ENCODE data around the gene DUOX1. TPM values are rescaled to one million over a fixed set of nuclear protein-coding genes. Genes with fewer than 3 reads are reported as not detected.
A peak's percentile ranks its signal among the peaks of the same experiment; 100 is the strongest.

DUOX1 gene
- total and polyA plus RNA-seq, 2 donors (not counting 1 experiment from before 2014, with no cell fraction given), result 0.27 TPM; not detected in 1

- Histone ChIP-seq H3K9me3 (ENCODE audit: control extremely low read depth in 1 of 3, control insufficient read depth in 2 of 3, insufficient read depth in 1 of 3, low read length in 2 of 3) (peaks cover 0 to 3% (median 0%) of the 10 kb centered on the region in 3 donors), H3K27ac (ENCODE audit: low read length in 2 of 2) (no peak overlapping the region), H4K20me1 (ENCODE audit: control insufficient read depth, insufficient read depth, low read length, poor library complexity, severe bottlenecking) (no peaks in the 10 kb centered on the region), H2AFZ (ENCODE audit: insufficient read depth, low read depth, low read length, poor library complexity, severe bottlenecking) (peak overlapping the region; percentile 77), H3K4me1 (ENCODE audit: control insufficient read depth in 2 of 2, insufficient read depth in 2 of 2, low read length in 2 of 2) (peaks cover 0 to 15% of the 10 kb centered on the region in 2 donors), H3K36me3 (replicated peaks in 1 of 2; ENCODE audit: control extremely low read depth in 1 of 2, control insufficient read depth in 1 of 2, extremely low read depth in 1 of 2, insufficient read depth in 2 of 2, low read length in 1 of 2) (no peaks in the 10 kb centered on the region), H3K79me2 (ENCODE audit: control insufficient read depth, insufficient read depth, low read length) (no peaks in the 10 kb centered on the region), H3K4me2 (replicated peaks; ENCODE audit: low read depth, low read length, poor library complexity, severe bottlenecking) (peak overlapping the region; percentile 99), H3K9ac (ENCODE audit: low read length) (no peak overlapping the region), H3K27me3 (replicated peaks in 1 of 4; ENCODE audit: control extremely low read depth in 1 of 4, control insufficient read depth in 3 of 4, insufficient read depth in 4 of 4, low read length in 3 of 4) (no peaks in the 10 kb centered on the region), H3K4me3 (ENCODE audit: control extremely low read depth in 1 of 5, extremely low read depth in 1 of 5, insufficient read depth in 1 of 5, low read depth in 2 of 5, low read length in 4 of 5) (no peak overlapping the region)
- DNase-seq, result no peak
- 92% methylated on average over 2 of the region's 8 CpGs for WGBS (ENCODE audit: insufficient coverage)
- no peaks in the 10 kb centered on the region for H3K9me3 Mint-ChIP-seq (ENCODE audit: insufficient read depth)
- intact Hi-C loops (cut with micrococcal nuclease), result loop anchor here (5.0 kb wide), 1 partner anchor 164 kb away; the partner anchor contains the start of gene SORD
- POLR2A ChIA-PET, result interaction anchor here (4.1 kb wide), 1 partner anchor 13 kb away, joined by 48 read pairs; no protein-coding TSS in a partner anchor
- CTCF ChIA-PET, result interaction anchor here (0.8 to 1.4 kb wide), 7 partner anchors 10 to 64 kb away, joined by 3 to 5 read pairs (median 3); no protein-coding TSS in a partner anchor
- TF ChIP-seq, protein P1, sequence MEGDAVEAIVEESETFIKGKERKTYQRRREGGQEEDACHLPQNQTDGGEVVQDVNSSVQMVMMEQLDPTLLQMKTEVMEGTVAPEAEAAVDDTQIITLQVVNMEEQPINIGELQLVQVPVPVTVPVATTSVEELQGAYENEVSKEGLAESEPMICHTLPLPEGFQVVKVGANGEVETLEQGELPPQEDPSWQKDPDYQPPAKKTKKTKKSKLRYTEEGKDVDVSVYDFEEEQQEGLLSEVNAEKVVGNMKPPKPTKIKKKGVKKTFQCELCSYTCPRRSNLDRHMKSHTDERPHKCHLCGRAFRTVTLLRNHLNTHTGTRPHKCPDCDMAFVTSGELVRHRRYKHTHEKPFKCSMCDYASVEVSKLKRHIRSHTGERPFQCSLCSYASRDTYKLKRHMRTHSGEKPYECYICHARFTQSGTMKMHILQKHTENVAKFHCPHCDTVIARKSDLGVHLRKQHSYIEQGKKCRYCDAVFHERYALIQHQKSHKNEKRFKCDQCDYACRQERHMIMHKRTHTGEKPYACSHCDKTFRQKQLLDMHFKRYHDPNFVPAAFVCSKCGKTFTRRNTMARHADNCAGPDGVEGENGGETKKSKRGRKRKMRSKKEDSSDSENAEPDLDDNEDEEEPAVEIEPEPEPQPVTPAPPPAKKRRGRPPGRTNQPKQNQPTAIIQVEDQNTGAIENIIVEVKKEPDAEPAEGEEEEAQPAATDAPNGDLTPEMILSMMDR (IDR thresholded peaks at IDR 0.05), result no peak
- H3K27ac Mint-ChIP-seq, result peak overlapping the region; percentile 43
- H3K4me1 Mint-ChIP-seq, result peaks cover 20% of the 10 kb centered on the region
- ATAC-seq (ENCODE audit: low read depth), result no peak
- peaks cover 10% of the 10 kb centered on the region for H3K27me3 Mint-ChIP-seq
- peak overlapping the region; percentile 89 for H3K4me3 Mint-ChIP-seq
Observed at GRCh38 chr15:45185903-45186770, 56.3 kb downstream of the DUOX1 start.
